Spleen (tissue), 11 donors: ENCODE results near the gene MAPK11. TPM values are rescaled to one million over a fixed set of nuclear protein-coding genes. Genes with fewer than 3 reads are reported as not detected.

Experiments
- DNase-seq: peaks from one replicate; pipeline ENCODE4 v3.0.0-alpha.2; 2020
- H3K27ac ChIP-seq, 8 donors: fragments of 200-600 bp; sonication (generic) in 7 of 8; 1 replicate in 4 of 8; 2 replicates in 4 of 8; pipeline versions ENCODE4 v1.5.0 to v1.8.0; 2016 to 2021; ENCODE audit warnings: inconsistent platforms in 4 of 8, mild to moderate bottlenecking in 4 of 8, moderate library complexity in 1 of 8
- H3K27me3 ChIP-seq, 7 donors: fragments of 200-600 bp; sonication (generic) in 6 of 7; replicated peaks in 1 of 7; 1 replicate in 4 of 7; 2 replicates in 3 of 7; pipeline versions ENCODE4 v1.5.0 to v1.8.0; 2016 to 2021; ENCODE audit warnings: inconsistent platforms in 3 of 7, mild to moderate bottlenecking in 1 of 7
- H3K36me3 ChIP-seq, 6 donors: fragments of 200-600 bp; sonication (generic) in 5 of 6; 1 replicate in 4 of 6; 2 replicates in 2 of 6; pipeline versions ENCODE4 v1.5.0 to v1.8.0; 2016 to 2021; ENCODE audit warnings: inconsistent platforms in 2 of 6
- H3K4me1 ChIP-seq, 6 donors: fragments of 200-600 bp; sonication (generic) in 5 of 6; 1 replicate in 3 of 6; 2 replicates in 3 of 6; pipeline versions ENCODE4 v1.5.0 to v1.8.0; 2016 to 2021; ENCODE audit warnings: inconsistent platforms in 3 of 6
- H3K4me3 ChIP-seq, 8 donors: fragments of 200-600 bp; sonication (generic) in 7 of 8; 1 replicate in 4 of 8; 2 replicates in 4 of 8; pipeline versions ENCODE4 v1.5.0 to v1.8.0; 2016 to 2021; ENCODE audit warnings: inconsistent platforms in 4 of 8, mild to moderate bottlenecking in 4 of 8, moderate library complexity in 2 of 8
- H3K9me3 ChIP-seq, 8 donors: fragments of 200-600 bp; sonication (generic) in 7 of 8; 1 replicate in 4 of 8; 2 replicates in 4 of 8; pipeline versions ENCODE4 v1.5.0 to v1.8.0; 2016 to 2021; ENCODE audit warnings: inconsistent platforms in 4 of 8
- POLR2A ChIP-seq, 3 donors: fragments of 450-650 bp; IDR thresholded peaks; one replicate each; pipeline ENCODE4 v1.5.1; 2017; ENCODE audit warnings: antibody characterized with exemption in 3 of 3, mild to moderate bottlenecking in 1 of 3
- POLR2AphosphoS5 ChIP-seq, 3 donors: sonication (generic); formaldehyde crosslinking; IDR thresholded peaks; one replicate each; pipeline ENCODE4 v1.5.1; 2017; ENCODE audit warnings: antibody characterized with exemption in 3 of 3
- WGBS, 5 donors: extraction: QIAGEN DNeasy Blood & Tissue Kit in 3 of 5; methylation state at CpG; one replicate each; pipeline versions ENCODE4 v1.1.5 to v1.1.7; 2013 to 2018; 5-methylcytosine and 5-hydroxymethylcytosine counted together
- intact Hi-C: fragments of 100-400 bp; cut with DNase I; formaldehyde crosslinking; loops from one replicate; pipeline ENCODE4 v1.15.0; 2023; ENCODE audit warnings: low total_unique reads
- polyA plus RNA-seq, 3 donors: library from polyadenylated mRNA; stranded (reverse); fragments of 200-250 nt; gene quantifications; one replicate each; pipeline ENCODE4 v1.2.1, GENCODE V29; 2013
- total RNA-seq, 7 donors: library from RNA; depleted of rRNA in 3 of 7; stranded (reverse); fragments of >200 nt in 3 of 7; fragmentation: NEBNext Ultra II Directional in 4 of 7; extraction: Animal tissue kit (Norgen Biotek cat#: 25700) in 4 of 7; gene quantifications; one replicate each; pipeline versions ENCODE4 v1.1.0 to v1.2.1, GENCODE V29; 2016 to 2021
- TF ChIP-seq, protein P1 (sequence below), 11 experiments: fragments of 200-600 bp in 7 of 11; fragments of 450-650 bp in 4 of 11; sonication (generic) in 4 of 11; IDR thresholded peaks in 8 of 11; conservative IDR thresholded peaks in 3 of 11; 1 replicate in 7 of 11; 2 replicates in 4 of 11; pipeline versions ENCODE4 v1.4.0 to v1.8.0; 2016 to 2021; ENCODE audit warnings: antibody characterized with exemption in 11 of 11, inconsistent platforms in 4 of 11, mild to moderate bottlenecking in 1 of 11
- donor health status: healthy with polysubstance abuse.
- donor health status: DM: no; HTN: no; CAD: no; lungs with moderate emphysema.
- donor health status: DM: no; HTN: no; CAD: no.
- donor health status: Bipolar disorder and iron deficiency.
- donor health status: healthy.
- donor health status: DM: no; HTN: no; CAD: no.
- donor health status: DM: yes; HTN: yes; CAD: no.

Gene MAPK11
- total and polyA plus RNA-seq, 10 donors, result 5.2 to 25.3 (median 11.3) TPM

DNA sequence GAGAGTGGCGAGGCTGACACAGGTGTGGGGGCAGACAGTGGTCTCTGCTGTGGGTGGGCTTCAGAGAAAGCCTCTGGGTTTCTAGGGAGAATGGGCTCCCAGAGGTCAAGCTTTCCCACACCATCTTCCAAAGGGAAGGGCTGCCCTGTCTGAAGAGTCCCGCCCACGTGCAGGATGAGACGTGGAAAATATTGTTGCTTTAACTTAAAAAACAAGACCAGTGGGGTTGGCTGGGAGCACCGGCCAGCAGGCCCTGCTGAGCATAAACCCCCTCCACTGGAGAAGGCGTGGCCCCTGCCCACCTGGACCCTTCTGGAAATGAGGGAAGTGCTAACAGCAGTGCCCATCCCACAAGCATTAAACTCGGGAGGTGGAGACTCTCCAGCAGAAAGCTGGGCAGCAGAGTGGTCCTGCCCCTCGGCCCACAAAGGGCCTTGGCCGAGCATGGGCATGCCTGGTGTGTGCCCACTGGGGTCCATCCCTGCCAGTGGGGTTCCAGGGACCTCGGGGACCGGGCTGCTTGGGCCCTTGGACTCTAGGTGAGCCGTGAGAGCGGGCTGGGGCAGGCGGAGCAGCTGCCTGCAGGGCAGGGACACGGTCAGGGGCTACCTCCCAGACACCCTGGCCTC is 54.0 kb downstream of the MAPK11 start:
- H3K4me3 ChIP-seq, result no peak overlapping the region
- intact Hi-C loops, result no loop called here
- no peaks in the 10 kb centered on the region for H3K27me3 ChIP-seq
- H3K4me1 ChIP-seq, result no peaks in the 10 kb centered on the region
- peaks cover 4 to 100% (median 89%) of the 10 kb centered on the region in 6 donors for H3K36me3 ChIP-seq
- no peaks in the 10 kb centered on the region for H3K9me3 ChIP-seq
- TF ChIP-seq POLR2A (IDR thresholded peaks at IDR 0.05) (no peak), POLR2AphosphoS5 (IDR thresholded peaks at IDR 0.05) (no peak)
- TF ChIP-seq, protein P1, sequence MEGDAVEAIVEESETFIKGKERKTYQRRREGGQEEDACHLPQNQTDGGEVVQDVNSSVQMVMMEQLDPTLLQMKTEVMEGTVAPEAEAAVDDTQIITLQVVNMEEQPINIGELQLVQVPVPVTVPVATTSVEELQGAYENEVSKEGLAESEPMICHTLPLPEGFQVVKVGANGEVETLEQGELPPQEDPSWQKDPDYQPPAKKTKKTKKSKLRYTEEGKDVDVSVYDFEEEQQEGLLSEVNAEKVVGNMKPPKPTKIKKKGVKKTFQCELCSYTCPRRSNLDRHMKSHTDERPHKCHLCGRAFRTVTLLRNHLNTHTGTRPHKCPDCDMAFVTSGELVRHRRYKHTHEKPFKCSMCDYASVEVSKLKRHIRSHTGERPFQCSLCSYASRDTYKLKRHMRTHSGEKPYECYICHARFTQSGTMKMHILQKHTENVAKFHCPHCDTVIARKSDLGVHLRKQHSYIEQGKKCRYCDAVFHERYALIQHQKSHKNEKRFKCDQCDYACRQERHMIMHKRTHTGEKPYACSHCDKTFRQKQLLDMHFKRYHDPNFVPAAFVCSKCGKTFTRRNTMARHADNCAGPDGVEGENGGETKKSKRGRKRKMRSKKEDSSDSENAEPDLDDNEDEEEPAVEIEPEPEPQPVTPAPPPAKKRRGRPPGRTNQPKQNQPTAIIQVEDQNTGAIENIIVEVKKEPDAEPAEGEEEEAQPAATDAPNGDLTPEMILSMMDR (IDR thresholded peaks at IDR 0.05 in 8 of 11, conservative IDR thresholded peaks at IDR 0.05 in 3 of 11), result no peak
- 87 to 96% (median 91%) methylated on average over 8 to 15 of the region's 15 CpGs for WGBS, 5 donors
- DNase-seq, result no peak
- no peak overlapping the region for H3K27ac ChIP-seq

DNA sequence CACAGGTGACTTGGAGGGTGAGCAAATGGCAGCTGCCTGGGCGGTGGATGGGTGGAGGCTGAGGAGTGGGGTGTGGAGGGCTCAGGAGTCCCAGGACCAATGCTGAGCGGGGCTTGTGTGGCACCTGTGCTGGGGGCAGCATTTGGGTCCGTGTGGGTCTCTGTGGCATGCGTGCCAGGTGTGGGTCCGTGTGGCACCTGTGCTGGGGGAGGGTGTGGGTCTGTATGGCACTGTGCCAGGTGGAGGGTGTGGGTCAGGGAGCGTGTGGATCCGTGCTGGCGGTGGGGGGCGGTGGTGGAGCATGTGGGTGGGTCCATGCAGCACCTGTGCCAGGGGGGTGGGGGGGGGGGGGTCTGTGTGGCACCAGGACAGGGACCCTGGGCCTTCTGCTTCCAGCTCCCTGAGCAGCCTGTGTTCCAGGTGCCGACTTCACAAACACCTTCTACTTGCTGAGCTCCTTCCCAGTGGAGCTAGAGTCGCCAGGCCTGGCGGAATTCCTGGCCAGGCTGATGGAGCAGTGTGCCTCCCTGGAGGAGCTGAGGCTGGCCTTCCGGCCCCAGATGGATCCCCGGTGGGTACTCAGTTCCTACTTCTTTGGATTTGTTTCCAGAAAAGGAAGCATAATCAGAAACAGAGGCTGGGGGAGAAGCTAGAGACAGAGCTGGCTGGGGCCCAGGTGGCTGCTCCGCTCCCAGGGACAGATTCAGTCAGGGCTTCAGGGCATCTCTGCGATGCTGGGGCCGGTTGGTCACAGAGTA is 54.7 kb downstream of the MAPK11 start:
- Histone ChIP-seq H3K9me3 (no peaks in the 10 kb centered on the region), H3K36me3 (peaks cover 4 to 100% (median 89%) of the 10 kb centered on the region in 6 donors), H3K27ac (no peak overlapping the region), H3K4me3 (no peak overlapping the region), H3K27me3 (no peaks in the 10 kb centered on the region), H3K4me1 (peaks cover 0 to 4% (median under 1%) of the 10 kb centered on the region in 6 donors)
- 86 to 95% (median 90%) methylated on average over 11 to 17 of the region's 17 CpGs for WGBS, 5 donors
- no peak for DNase-seq
- TF ChIP-seq, protein P1 (IDR thresholded peaks at IDR 0.05 in 8 of 11, conservative IDR thresholded peaks at IDR 0.05 in 3 of 11), result no peak
- TF ChIP-seq POLR2AphosphoS5 (IDR thresholded peaks at IDR 0.05), result peak in 1 of 3 donors; percentile 34
- intact Hi-C loops, result no loop called here

Other genes with a start within 250 kb of the MAPK11 start
- not detected for gene TTLL8, start 212.1 kb downstream of the MAPK11 start, total RNA-seq
- gene TTLL8, start 212.1 kb downstream of the MAPK11 start, polyA plus RNA-seq, result not detected
- gene MLC1, start 185.0 kb downstream of the MAPK11 start, total RNA-seq, result 1 to 10 TPM; 1.2 to 4.4 (median 1.9) TPM
- gene MLC1, start 185.0 kb downstream of the MAPK11 start, polyA plus RNA-seq, result under 1 TPM; 0.17 to 0.74 (median 0.39) TPM
- gene MOV10L1, start 180.4 kb downstream of the MAPK11 start, total RNA-seq, result under 1 TPM in 2 of 7 donors, not detected in 5; 0.10 to 0.37 TPM
- under 1 TPM in 1 of 3 donors, not detected in 2; 0.15 TPM for gene MOV10L1, start 180.4 kb downstream of the MAPK11 start, polyA plus RNA-seq
- 1 to 10 TPM in 6 of 7 donors, under 1 TPM in 1; 0.39 to 4.6 (median 2.4) TPM for gene PANX2, start 99.6 kb downstream of the MAPK11 start, total RNA-seq
- under 1 TPM; 0.11 to 0.67 (median 0.24) TPM for gene PANX2, start 99.6 kb downstream of the MAPK11 start, polyA plus RNA-seq
- gene TRABD, start 84.5 kb downstream of the MAPK11 start, total RNA-seq, result 10 to 100 TPM; 49.8 to 66.5 (median 57.7) TPM
- 10 to 100 TPM; 43.3 to 85.8 (median 77.9) TPM for gene TRABD, start 84.5 kb downstream of the MAPK11 start, polyA plus RNA-seq
- gene SELENOO, start 69.4 kb downstream of the MAPK11 start, total RNA-seq, result 10 to 100 TPM; 25.4 to 31.7 (median 29.3) TPM
- gene SELENOO, start 69.4 kb downstream of the MAPK11 start, polyA plus RNA-seq, result 10 to 100 TPM; 26.2 to 70.8 (median 47.0) TPM
- 10 to 100 TPM; 65.2 to 98.0 (median 69.4) TPM for gene TUBGCP6, start 25.4 kb downstream of the MAPK11 start, total RNA-seq
- 10 to 100 TPM; 36.0 to 70.7 (median 69.2) TPM for gene TUBGCP6, start 25.4 kb downstream of the MAPK11 start, polyA plus RNA-seq
- gene HDAC10, start 19.1 kb downstream of the MAPK11 start, total RNA-seq, result 100 to 1,000 TPM in 1 of 7 donors, 10 to 100 TPM in 6; 63.6 to 108 (median 70.2) TPM
- gene HDAC10, start 19.1 kb downstream of the MAPK11 start, polyA plus RNA-seq, result 10 to 100 TPM; 25.0 to 69.9 (median 44.7) TPM
- 10 to 100 TPM in 2 of 7 donors, 1 to 10 TPM in 5; 3.9 to 11.6 (median 6.4) TPM for gene MAPK12, start 8.7 kb downstream of the MAPK11 start, total RNA-seq
- gene MAPK12, start 8.7 kb downstream of the MAPK11 start, polyA plus RNA-seq, result 10 to 100 TPM in 1 of 3 donors, 1 to 10 TPM in 2; 6.9 to 11.0 (median 9.0) TPM
- 100 to 1,000 TPM; 175 to 382 (median 278) TPM for gene PLXNB2, start 37.3 kb upstream of the MAPK11 start, total RNA-seq
- gene PLXNB2, start 37.3 kb upstream of the MAPK11 start, polyA plus RNA-seq, result 100 to 1,000 TPM in 1 of 3 donors, 10 to 100 TPM in 2; 41.9 to 113 (median 68.3) TPM
- 1 to 10 TPM; 4.5 to 8.9 (median 6.0) TPM for gene DENND6B, start 56.6 kb upstream of the MAPK11 start, total RNA-seq
- 10 to 100 TPM in 1 of 3 donors, 1 to 10 TPM in 2; 6.4 to 10.4 (median 9.9) TPM for gene DENND6B, start 56.6 kb upstream of the MAPK11 start, polyA plus RNA-seq
- gene PPP6R2, start 72.9 kb upstream of the MAPK11 start, total RNA-seq, result 10 to 100 TPM; 54.0 to 76.2 (median 64.7) TPM
- gene PPP6R2, start 72.9 kb upstream of the MAPK11 start, polyA plus RNA-seq, result 10 to 100 TPM; 23.6 to 48.7 (median 27.8) TPM
- gene SBF1, start 204.7 kb upstream of the MAPK11 start, total RNA-seq, result 10 to 100 TPM; 65.2 to 96.9 (median 78.9) TPM
- 10 to 100 TPM; 35.7 to 63.3 (median 36.8) TPM for gene SBF1, start 204.7 kb upstream of the MAPK11 start, polyA plus RNA-seq
- gene ADM2, start 211.2 kb upstream of the MAPK11 start, total RNA-seq, result 1 to 10 TPM; 1.2 to 3.5 (median 2.6) TPM
- 1 to 10 TPM in 2 of 3 donors, under 1 TPM in 1; 0.74 to 2.1 (median 1.3) TPM for gene ADM2, start 211.2 kb upstream of the MAPK11 start, polyA plus RNA-seq
- gene MIOX, start 216.5 kb upstream of the MAPK11 start, total RNA-seq, result 1 to 10 TPM in 1 of 7 donors, not detected in 6; 2.2 TPM
- under 1 TPM; 0.24 to 0.26 (median 0.26) TPM for gene MIOX, start 216.5 kb upstream of the MAPK11 start, polyA plus RNA-seq
- gene LMF2, start 237.3 kb upstream of the MAPK11 start, total RNA-seq, result 10 to 100 TPM; 62.5 to 81.1 (median 72.2) TPM
- gene LMF2, start 237.3 kb upstream of the MAPK11 start, polyA plus RNA-seq, result 10 to 100 TPM; 36.6 to 71.2 (median 45.0) TPM
- gene NCAPH2, start 237.8 kb upstream of the MAPK11 start, total RNA-seq, result 10 to 100 TPM; 33.9 to 48.0 (median 38.1) TPM
- 10 to 100 TPM; 31.4 to 43.1 (median 35.0) TPM for gene NCAPH2, start 237.8 kb upstream of the MAPK11 start, polyA plus RNA-seq